ENCODE data around the gene PHF21B. TPM values are rescaled to one million over a fixed set of nuclear protein-coding genes. Genes with fewer than 3 reads are reported as not detected.
A peak's percentile ranks its signal among the peaks of the same experiment; 100 is the strongest.

Gene PHF21B
- total RNA-seq, 1 donor, result not detected

GRCh38 chr22:44983878-44984482 lies 25.8 kb downstream of the PHF21B start:
- DNase-seq (ENCODE audit: insufficient read length, low spot score, missing footprints), result peak; percentile 52
- no peaks in the 10 kb centered on the region for H4K20me1 ChIP-seq (ENCODE audit: insufficient read depth, low read length)
- no peak overlapping the region for H3K4me3 ChIP-seq (ENCODE audit: insufficient read depth, low read length)
- TF ChIP-seq, protein P1, sequence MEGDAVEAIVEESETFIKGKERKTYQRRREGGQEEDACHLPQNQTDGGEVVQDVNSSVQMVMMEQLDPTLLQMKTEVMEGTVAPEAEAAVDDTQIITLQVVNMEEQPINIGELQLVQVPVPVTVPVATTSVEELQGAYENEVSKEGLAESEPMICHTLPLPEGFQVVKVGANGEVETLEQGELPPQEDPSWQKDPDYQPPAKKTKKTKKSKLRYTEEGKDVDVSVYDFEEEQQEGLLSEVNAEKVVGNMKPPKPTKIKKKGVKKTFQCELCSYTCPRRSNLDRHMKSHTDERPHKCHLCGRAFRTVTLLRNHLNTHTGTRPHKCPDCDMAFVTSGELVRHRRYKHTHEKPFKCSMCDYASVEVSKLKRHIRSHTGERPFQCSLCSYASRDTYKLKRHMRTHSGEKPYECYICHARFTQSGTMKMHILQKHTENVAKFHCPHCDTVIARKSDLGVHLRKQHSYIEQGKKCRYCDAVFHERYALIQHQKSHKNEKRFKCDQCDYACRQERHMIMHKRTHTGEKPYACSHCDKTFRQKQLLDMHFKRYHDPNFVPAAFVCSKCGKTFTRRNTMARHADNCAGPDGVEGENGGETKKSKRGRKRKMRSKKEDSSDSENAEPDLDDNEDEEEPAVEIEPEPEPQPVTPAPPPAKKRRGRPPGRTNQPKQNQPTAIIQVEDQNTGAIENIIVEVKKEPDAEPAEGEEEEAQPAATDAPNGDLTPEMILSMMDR (IDR thresholded peaks at IDR 0.05; ENCODE audit: extremely low read depth, low read depth, low read length), result no peak
- no peaks in the 10 kb centered on the region for H3K4me1 ChIP-seq (ENCODE audit: insufficient read depth, low read length)
- no peak overlapping the region for H2AFZ ChIP-seq (ENCODE audit: low read length)
- H3K4me2 ChIP-seq (ENCODE audit: insufficient read depth, low read length), result no peak overlapping the region
- no peak overlapping the region for H3K27ac ChIP-seq (ENCODE audit: low read depth, low read length)
- H3K27me3 ChIP-seq (ENCODE audit: insufficient read depth, low read length), result peaks cover 13% of the 10 kb centered on the region
- H3K36me3 ChIP-seq (ENCODE audit: insufficient read depth, low read length), result no peaks in the 10 kb centered on the region
- no peaks in the 10 kb centered on the region for H3K79me2 ChIP-seq (ENCODE audit: insufficient read depth, low read length)
- H3K9me3 ChIP-seq (ENCODE audit: low read depth, low read length), result no peaks in the 10 kb centered on the region

GRCh38 chr22:44982445-44982844 lies 27.4 kb downstream of the PHF21B start:
- Histone ChIP-seq H3K27me3 (ENCODE audit: insufficient read depth, low read length) (peaks cover 22% of the 10 kb centered on the region), H3K9me3 (ENCODE audit: low read depth, low read length) (no peaks in the 10 kb centered on the region), H2AFZ (ENCODE audit: low read length) (no peak overlapping the region), H4K20me1 (ENCODE audit: insufficient read depth, low read length) (no peaks in the 10 kb centered on the region), H3K36me3 (ENCODE audit: insufficient read depth, low read length) (no peaks in the 10 kb centered on the region), H3K4me3 (ENCODE audit: insufficient read depth, low read length) (no peak overlapping the region), H3K27ac (ENCODE audit: low read depth, low read length) (no peak overlapping the region), H3K79me2 (ENCODE audit: insufficient read depth, low read length) (no peaks in the 10 kb centered on the region), H3K4me1 (ENCODE audit: insufficient read depth, low read length) (no peaks in the 10 kb centered on the region), H3K4me2 (ENCODE audit: insufficient read depth, low read length) (no peak overlapping the region)
- peak; percentile 47 for DNase-seq (ENCODE audit: insufficient read length, low spot score, missing footprints)
- TF ChIP-seq, protein P1 (IDR thresholded peaks at IDR 0.05; ENCODE audit: extremely low read depth, low read depth, low read length), result no peak

- H3K27ac ChIP-seq (ENCODE audit: low read depth, low read length), result no peak overlapping the region
- H3K36me3 ChIP-seq (ENCODE audit: insufficient read depth, low read length), result no peaks in the 10 kb centered on the region
- H3K79me2 ChIP-seq (ENCODE audit: insufficient read depth, low read length), result no peaks in the 10 kb centered on the region
- TF ChIP-seq, protein P1 (IDR thresholded peaks at IDR 0.05; ENCODE audit: extremely low read depth, low read depth, low read length), result no peak
- no peak overlapping the region for H3K4me3 ChIP-seq (ENCODE audit: insufficient read depth, low read length)
- H2AFZ ChIP-seq (ENCODE audit: low read length), result no peak overlapping the region
- H3K27me3 ChIP-seq (ENCODE audit: insufficient read depth, low read length), result peaks cover 22% of the 10 kb centered on the region
- no peak for DNase-seq (ENCODE audit: insufficient read length, low spot score, missing footprints)
- H3K9me3 ChIP-seq (ENCODE audit: low read depth, low read length), result no peaks in the 10 kb centered on the region
- no peaks in the 10 kb centered on the region for H3K4me1 ChIP-seq (ENCODE audit: insufficient read depth, low read length)
- no peak overlapping the region for H3K4me2 ChIP-seq (ENCODE audit: insufficient read depth, low read length)
- no peaks in the 10 kb centered on the region for H4K20me1 ChIP-seq (ENCODE audit: insufficient read depth, low read length)
Measured at GRCh38 chr22:44981857-44982256, 27.9 kb downstream of the PHF21B start.

DNA sequence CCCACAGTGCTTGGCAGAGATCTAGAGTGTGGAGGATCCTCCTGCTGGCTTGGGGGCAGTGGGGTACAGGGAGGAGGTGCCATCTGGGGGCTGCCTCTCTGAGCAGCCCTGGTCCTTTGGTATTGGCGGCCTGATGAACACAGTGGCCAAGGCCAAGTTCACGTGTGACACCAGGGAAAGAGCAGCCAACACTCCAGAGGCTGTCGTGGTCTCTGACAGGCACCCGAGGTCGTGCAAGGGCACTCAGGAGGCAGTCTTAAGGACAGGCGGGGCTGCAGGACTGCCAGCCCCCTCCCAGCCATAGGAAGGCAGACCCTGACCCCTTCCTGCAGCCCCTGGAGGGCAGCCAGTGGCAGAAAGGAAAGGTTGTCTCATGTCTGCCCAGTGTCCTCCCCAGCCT lies 30.7 kb downstream of the PHF21B start:
- H4K20me1 ChIP-seq (ENCODE audit: insufficient read depth, low read length), result no peaks in the 10 kb centered on the region
- no peaks in the 10 kb centered on the region for H3K36me3 ChIP-seq (ENCODE audit: insufficient read depth, low read length)
- no peaks in the 10 kb centered on the region for H3K9me3 ChIP-seq (ENCODE audit: low read depth, low read length)
- no peak overlapping the region for H3K27ac ChIP-seq (ENCODE audit: low read depth, low read length)
- H3K79me2 ChIP-seq (ENCODE audit: insufficient read depth, low read length), result no peaks in the 10 kb centered on the region
- TF ChIP-seq, protein P1 (IDR thresholded peaks at IDR 0.05; ENCODE audit: extremely low read depth, low read depth, low read length), result no peak
- peaks cover 22% of the 10 kb centered on the region for H3K27me3 ChIP-seq (ENCODE audit: insufficient read depth, low read length)
- H3K4me3 ChIP-seq (ENCODE audit: insufficient read depth, low read length), result no peak overlapping the region
- no peaks in the 10 kb centered on the region for H3K4me1 ChIP-seq (ENCODE audit: insufficient read depth, low read length)
- H2AFZ ChIP-seq (ENCODE audit: low read length), result no peak overlapping the region
- DNase-seq (ENCODE audit: insufficient read length, low spot score, missing footprints), result no peak
- no peak overlapping the region for H3K4me2 ChIP-seq (ENCODE audit: insufficient read depth, low read length)
